ENCODE data around the gene RPH3AL. TPM values are rescaled to one million over a fixed set of nuclear protein-coding genes. Genes with fewer than 3 reads are reported as not detected.

RPH3AL gene
- total RNA-seq, 3 donors from 2014 or later (not counting 1 experiment from before 2014, with no cell fraction given), result 7.2 to 9.9 (median 7.9) TPM

- peaks cover 0 to 6% of the 10 kb centered on the region in 2 donors for H3K4me1 Mint-ChIP-seq
- no peak overlapping the region for H3K4me3 Mint-ChIP-seq
- no peaks in the 10 kb centered on the region for H3K9me3 Mint-ChIP-seq
- Histone ChIP-seq H3K27me3 (ENCODE audit: control insufficient read depth, insufficient read depth, low read length) (no peaks in the 10 kb centered on the region), H3K36me3 (ENCODE audit: control insufficient read depth, insufficient read depth, low read length) (no peaks in the 10 kb centered on the region), H3K4me3 (ENCODE audit: low read length) (no peak overlapping the region), H3K9me3 (ENCODE audit: control insufficient read depth, insufficient read depth, low read length) (peaks cover 2% of the 10 kb centered on the region), H3K27ac (ENCODE audit: low read length) (no peak overlapping the region), H3K4me1 (ENCODE audit: control insufficient read depth, insufficient read depth, low read length) (no peaks in the 10 kb centered on the region)
- WGBS (ENCODE audit: insufficient coverage), result 82% methylated on average over 4 of the region's 4 CpGs
- intact Hi-C loops (cut with micrococcal nuclease), result no loop called here
- DNase-seq (no peak), ATAC-seq (no peak)
- H3K27me3 Mint-ChIP-seq (ENCODE audit: low read depth in 2 of 2), result no peaks in the 10 kb centered on the region
- H3K36me3 Mint-ChIP-seq, result no peaks in the 10 kb centered on the region
- TF ChIP-seq CTCF (IDR thresholded peaks at IDR 0.05), result no peak
- H3K27ac Mint-ChIP-seq, result no peak overlapping the region
Observed at GRCh38 chr17:238964-239259, 113.7 kb downstream of the RPH3AL start.

- ATAC-seq, result no peak
- Histone ChIP-seq H3K4me3 (ENCODE audit: low read length) (no peak overlapping the region), H3K36me3 (ENCODE audit: control insufficient read depth, insufficient read depth, low read length) (no peaks in the 10 kb centered on the region), H3K27me3 (ENCODE audit: control insufficient read depth, insufficient read depth, low read length) (no peaks in the 10 kb centered on the region), H3K9me3 (ENCODE audit: control insufficient read depth, insufficient read depth, low read length) (peaks cover 2% of the 10 kb centered on the region), H3K27ac (ENCODE audit: low read length) (no peak overlapping the region), H3K4me1 (ENCODE audit: control insufficient read depth, insufficient read depth, low read length) (peaks cover 2% of the 10 kb centered on the region)
- H3K27ac Mint-ChIP-seq, result no peak overlapping the region
- no peaks in the 10 kb centered on the region for H3K9me3 Mint-ChIP-seq
- WGBS (ENCODE audit: insufficient coverage), result 90% methylated on average over 20 of the region's 23 CpGs
- TF ChIP-seq CTCF (IDR thresholded peaks at IDR 0.05), result no peak
- no peak overlapping the region for H3K4me3 Mint-ChIP-seq
- no peaks in the 10 kb centered on the region for H3K36me3 Mint-ChIP-seq
- H3K4me1 Mint-ChIP-seq, result peaks cover 0 to 1% of the 10 kb centered on the region in 2 donors
- DNase-seq, result no peak
- intact Hi-C loops (cut with micrococcal nuclease), result no loop called here
- no peaks in the 10 kb centered on the region for H3K27me3 Mint-ChIP-seq (ENCODE audit: low read depth in 2 of 2)
Observed at GRCh38 chr17:238071-238963, 114.3 kb downstream of the RPH3AL start.

- H3K9me3 Mint-ChIP-seq, result no peaks in the 10 kb centered on the region
- no peak for ATAC-seq
- no peaks in the 10 kb centered on the region for H3K27me3 Mint-ChIP-seq (ENCODE audit: low read depth in 2 of 2)
- no peaks in the 10 kb centered on the region for H3K36me3 Mint-ChIP-seq
- no peak for DNase-seq
- no peak overlapping the region for H3K27ac Mint-ChIP-seq
- Histone ChIP-seq H3K9me3 (ENCODE audit: control insufficient read depth, insufficient read depth, low read length) (peaks cover 2% of the 10 kb centered on the region), H3K27ac (ENCODE audit: low read length) (no peak overlapping the region), H3K4me3 (ENCODE audit: low read length) (no peak overlapping the region), H3K36me3 (ENCODE audit: control insufficient read depth, insufficient read depth, low read length) (no peaks in the 10 kb centered on the region), H3K27me3 (ENCODE audit: control insufficient read depth, insufficient read depth, low read length) (no peaks in the 10 kb centered on the region), H3K4me1 (ENCODE audit: control insufficient read depth, insufficient read depth, low read length) (peaks cover 7% of the 10 kb centered on the region)
- TF ChIP-seq CTCF (IDR thresholded peaks at IDR 0.05), result no peak
- no peaks in the 10 kb centered on the region for H3K4me1 Mint-ChIP-seq
- H3K4me3 Mint-ChIP-seq, result no peak overlapping the region
- 80% methylated on average over 8 of the region's 8 CpGs for WGBS (ENCODE audit: insufficient coverage)
- intact Hi-C loops (cut with micrococcal nuclease), result no loop called here
Observed at GRCh38 chr17:237406-237955, 115.1 kb downstream of the RPH3AL start.

Measured in natural killer cell (primary cell).